GM18909 (cell line): ENCODE results near the gene CCR4.
"Not testable (repeated sequence)": the region's sequence is repeated elsewhere in the genome, so short reads cannot be mapped to it uniquely, and the experiment has no call there.

Experiments
- ATAC-seq: cut with Tn5 transposase; IDR thresholded peaks from one replicate; pipeline ENCODE4 v1.9.1; 2021; ENCODE audit warnings: mild to moderate bottlenecking; ENCODE audit not compliant: unreplicated experiment, poor library complexity

Gene CCR4

GRCh38 chr3:32951410-32951811, at the start of gene CCR4:
Gene CCR4 (plus strand): TSS chr3:32951644. CDS start chr3:32953423, 1,779 bp downstream.
- ATAC-seq, result no peak

GRCh38 chr3:32902887-32903371, 48.5 kb upstream of the CCR4 start:
- peak; percentile 66 for ATAC-seq

- no peak for ATAC-seq
Observed at GRCh38 chr3:32903953-32904352, 47.5 kb upstream of the CCR4 start.

- no peak for ATAC-seq
Observed at GRCh38 chr3:32909999-32910398, 41.4 kb upstream of the CCR4 start.

GRCh38 chr3:32910954-32911353, 40.5 kb upstream of the CCR4 start:
- ATAC-seq, result no peak

- no peak for ATAC-seq
Observed at GRCh38 chr3:32912046-32912445, 39.4 kb upstream of the CCR4 start.

GRCh38 chr3:32913790-32914446, 37.5 kb upstream of the CCR4 start:
- ATAC-seq, result no peak

GRCh38 chr3:32919920-32920319, 31.5 kb upstream of the CCR4 start:
- ATAC-seq, result no peak

- no peak for ATAC-seq
Observed at GRCh38 chr3:32922078-32922477, 29.4 kb upstream of the CCR4 start.

GRCh38 chr3:32930161-32930560, 21.3 kb upstream of the CCR4 start:
- ATAC-seq, result no peak

- ATAC-seq, result not testable (repeated sequence)
Observed at GRCh38 chr3:32931273-32931672, 20.2 kb upstream of the CCR4 start.

- ATAC-seq, result no peak
Observed at GRCh38 chr3:32934150-32934742, 17.2 kb upstream of the CCR4 start.

GRCh38 chr3:32937331-32937730, 14.1 kb upstream of the CCR4 start:
- ATAC-seq, result no peak

- ATAC-seq, result not testable (repeated sequence)
Observed at GRCh38 chr3:32939531-32940284, 11.7 kb upstream of the CCR4 start.

GRCh38 chr3:32940726-32941125, 10.7 kb upstream of the CCR4 start:
- no peak for ATAC-seq

- ATAC-seq, result no peak
Observed at GRCh38 chr3:32945136-32945535, 6.3 kb upstream of the CCR4 start.

- ATAC-seq, result not testable (repeated sequence)
Observed at GRCh38 chr3:32945598-32945997, 5.8 kb upstream of the CCR4 start.

GRCh38 chr3:32946973-32947788, 4.3 kb upstream of the CCR4 start:
- ATAC-seq, result peak; percentile 34

GRCh38 chr3:32947789-32948238, 3.6 kb upstream of the CCR4 start:
- ATAC-seq, result peak; percentile 92
